A204.1 (cell line): ENCODE measurements around the gene CREG2.
"Not testable (repeated sequence)": the region's sequence is repeated elsewhere in the genome, so short reads cannot be mapped to it uniquely, and the experiment has no call there.

Experiments
- FAIRE-seq: peaks from 2 replicates; lab custom pipeline; 2012; peaks lifted over from hg19 to GRCh38; lab: Jason Lieb, UNC

CREG2 gene

GRCh38 chr2:101342625-101343008, 44.7 kb downstream of the CREG2 start:
- FAIRE-seq, result no peak

GRCh38 chr2:101341901-101342624, 45.2 kb downstream of the CREG2 start:
- no peak for FAIRE-seq

GRCh38 chr2:101341421-101341820, 45.9 kb downstream of the CREG2 start:
- no peak for FAIRE-seq

GRCh38 chr2:101340141-101340551, 47.2 kb downstream of the CREG2 start:
- no peak for FAIRE-seq

GRCh38 chr2:101339266-101339880, 47.9 kb downstream of the CREG2 start:
- no peak for FAIRE-seq

GRCh38 chr2:101337877-101338276, 49.4 kb downstream of the CREG2 start:
- no peak for FAIRE-seq

- no peak for FAIRE-seq
Observed at GRCh38 chr2:101332885-101333766, 54.2 kb downstream of the CREG2 start.

- no peak for FAIRE-seq
Observed at GRCh38 chr2:101331202-101331601, 56.1 kb downstream of the CREG2 start.

GRCh38 chr2:101330253-101330933, 56.9 kb downstream of the CREG2 start:
- FAIRE-seq, result no peak

GRCh38 chr2:101329026-101329425, 58.3 kb downstream of the CREG2 start:
- no peak for FAIRE-seq

GRCh38 chr2:101328474-101329007, 58.8 kb downstream of the CREG2 start:
- FAIRE-seq, result no peak

- FAIRE-seq, result no peak
Observed at GRCh38 chr2:101327863-101328394, 59.4 kb downstream of the CREG2 start.

GRCh38 chr2:101325425-101325824, 61.9 kb downstream of the CREG2 start:
- no peak for FAIRE-seq

GRCh38 chr2:101316568-101316967, 70.7 kb downstream of the CREG2 start:
- not testable (repeated sequence) for FAIRE-seq

GRCh38 chr2:101311696-101312017, 75.6 kb downstream of the CREG2 start:
- no peak for FAIRE-seq

- FAIRE-seq, result no peak
Observed at GRCh38 chr2:101310834-101311695, 76.2 kb downstream of the CREG2 start.

GRCh38 chr2:101310090-101310833, 77.0 kb downstream of the CREG2 start:
- no peak for FAIRE-seq

GRCh38 chr2:101308432-101309210, 78.7 kb downstream of the CREG2 start, which contains the start of gene RNF149:
RNF149 (minus strand) TSS chr2:101308701; CDS start chr2:101308588, 113 bp downstream.
- FAIRE-seq, result no peak

GRCh38 chr2:101307950-101308431, 79.3 kb downstream of the CREG2 start:
- no peak for FAIRE-seq
